T-helper 2 cell treated with Interferon-gamma antibody and Interleukin-4, amounts not matched to agents 100 ng/mL and 5 ng/mL, for 36 hours (primary cell): ENCODE measurements around the gene SPDYE6. TPM values are rescaled to one million over a fixed set of nuclear protein-coding genes. Genes with fewer than 3 reads are reported as not detected.
"Not testable (repeated sequence)": the region's sequence is repeated elsewhere in the genome, so short reads cannot be mapped to it uniquely, and the experiment has no call there.

Source experiments
- intact Hi-C: fragments of 100-400 bp; cut with micrococcal nuclease; formaldehyde crosslinking; loops from one replicate; pipeline ENCODE4 v1.15.1; 2023
- total RNA-seq: library from RNA; stranded (reverse); gene quantifications from 2 replicates; pipeline ENCODE4 v1.2.3, GENCODE V29; 2022

SPDYE6 gene, protein sequence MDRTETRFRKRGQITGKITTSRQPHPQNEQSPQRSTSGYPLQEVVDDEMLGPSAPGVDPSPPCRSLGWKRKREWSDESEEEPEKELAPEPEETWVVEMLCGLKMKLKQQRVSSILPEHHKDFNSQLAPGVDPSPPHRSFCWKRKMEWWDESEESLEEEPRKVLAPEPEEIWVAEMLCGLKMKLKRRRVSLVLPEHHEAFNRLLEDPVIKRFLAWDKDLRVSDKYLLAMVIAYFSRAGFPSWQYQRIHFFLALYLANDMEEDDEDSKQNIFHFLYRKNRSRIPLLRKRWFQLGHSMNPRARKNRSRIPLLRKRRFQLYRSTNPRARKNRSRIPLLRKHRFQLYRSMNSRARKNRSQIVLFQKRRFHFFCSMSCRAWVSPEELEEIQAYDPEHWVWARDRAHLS
- total RNA-seq = not detected in 2 replicates

- intact Hi-C loops = not testable (repeated sequence)
Observed at GRCh38 chr7:102356344-102356743, at the start of gene SPDYE6. Gene SPDYE6, minus strand, starts transcription at chr7:102356444. Its CDS starts 421 bp downstream, at chr7:102356023.

DNA sequence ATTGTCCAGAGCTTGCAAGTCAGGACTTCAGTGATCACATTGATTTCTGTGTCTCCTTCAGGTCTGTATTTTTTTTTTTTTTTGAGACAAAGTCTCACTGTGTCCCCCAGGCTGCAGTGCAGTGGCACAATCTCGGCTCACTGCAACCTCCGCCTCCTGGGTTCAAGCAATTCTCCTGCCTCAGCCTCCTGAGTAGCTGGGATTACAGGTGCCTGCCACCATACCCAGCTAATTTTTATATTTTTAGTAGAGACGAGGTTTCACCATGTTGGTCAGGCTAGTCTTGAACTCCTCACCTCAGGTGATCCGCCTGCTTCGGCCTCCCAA, 48.6 kb upstream of the SPDYE6 start:
- intact Hi-C loops = loop anchor here (1.0 to 5.0 kb wide), 3 partner anchors 29 to 62 kb away; no protein-coding TSS in a partner anchor

DNA sequence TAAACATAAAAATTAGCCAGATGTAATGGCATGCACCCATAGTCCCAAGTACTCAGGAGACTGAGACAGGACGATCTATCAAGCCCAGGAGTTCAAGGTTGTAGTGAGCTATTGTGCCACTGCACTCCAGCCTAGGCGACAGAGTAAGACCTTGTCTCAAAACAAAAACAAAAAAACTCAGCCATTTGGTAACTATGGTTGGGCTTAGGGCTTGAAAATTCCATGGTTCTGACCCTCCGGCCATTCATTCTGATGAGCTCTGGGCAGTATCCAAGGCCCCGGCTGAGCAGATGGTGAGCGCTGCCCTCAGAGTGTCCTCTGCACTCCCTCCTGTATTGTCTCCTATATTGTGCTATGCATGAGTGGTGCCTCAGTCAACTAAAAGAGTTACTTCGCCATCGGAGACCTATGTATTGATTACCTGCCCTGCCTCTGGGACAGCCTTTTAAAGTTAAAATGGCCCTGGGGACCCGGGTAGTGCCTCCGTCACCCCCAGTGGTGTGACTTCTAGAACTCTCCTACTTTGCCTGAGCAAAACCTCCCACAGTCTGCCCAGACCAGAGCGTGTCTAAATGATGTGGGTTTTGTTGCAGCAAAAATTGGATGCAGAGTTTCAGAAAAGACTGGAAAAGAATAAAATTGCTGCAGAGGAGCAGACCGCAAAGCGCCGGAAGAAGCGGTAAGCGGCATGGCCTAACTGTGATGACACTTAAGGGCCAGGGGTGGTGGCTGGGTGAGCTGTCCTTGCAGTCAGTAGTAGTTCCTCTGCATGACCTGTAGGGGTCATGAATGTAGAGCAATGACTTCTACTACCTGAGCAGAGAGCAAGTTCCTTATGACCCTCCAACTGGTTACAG, 48.0 kb upstream of the SPDYE6 start:
- intact Hi-C loops = loop anchor here (1.0 to 5.0 kb wide), 3 partner anchors 30 to 63 kb away; no protein-coding TSS in a partner anchor

DNA sequence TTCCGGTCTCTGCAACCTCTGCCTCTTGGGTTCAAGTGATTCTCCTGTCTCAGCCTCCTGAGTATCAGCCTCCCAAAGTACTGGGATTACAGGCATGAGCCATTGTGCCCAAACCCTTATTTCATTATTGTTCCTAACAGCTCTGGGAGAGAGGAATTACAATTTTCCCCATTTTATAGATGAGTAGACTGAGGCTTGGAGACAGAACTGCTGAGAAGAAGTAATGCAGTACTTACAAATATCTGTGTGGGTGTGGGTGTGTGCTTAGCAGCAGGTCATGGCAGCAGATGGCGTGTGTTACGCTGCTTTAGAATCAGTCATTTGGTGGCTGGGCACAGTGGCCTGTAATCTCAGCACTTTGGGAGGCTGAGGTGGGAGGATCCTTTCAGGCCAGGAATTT, 47.3 kb upstream of the SPDYE6 start:
- intact Hi-C loops = loop anchor here (5.0 kb wide), 2 partner anchors 49 to 64 kb away; no protein-coding TSS in a partner anchor

DNA sequence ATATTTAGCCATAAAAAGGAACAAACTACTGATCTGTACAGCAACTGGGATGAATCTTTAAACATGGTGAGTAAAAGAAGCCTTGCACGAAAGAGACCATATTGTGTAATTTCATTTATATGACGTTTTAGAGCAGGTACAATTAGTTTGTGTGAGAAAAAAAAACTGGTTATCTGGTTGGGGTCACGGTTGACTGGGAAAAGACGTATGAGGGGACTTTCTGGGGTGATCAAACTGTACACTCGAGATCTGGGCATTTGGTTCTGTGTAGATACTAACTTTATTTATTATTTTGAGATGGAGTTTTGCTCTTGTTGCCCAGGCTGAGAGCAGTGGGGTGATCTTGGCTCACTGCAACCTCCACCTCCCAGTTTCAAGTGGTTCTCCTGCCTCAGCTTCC, 44.1 kb upstream of the SPDYE6 start:
- intact Hi-C loops = loop anchor here (5.0 kb wide), 2 partner anchors 52 to 67 kb away; no protein-coding TSS in a partner anchor

DNA sequence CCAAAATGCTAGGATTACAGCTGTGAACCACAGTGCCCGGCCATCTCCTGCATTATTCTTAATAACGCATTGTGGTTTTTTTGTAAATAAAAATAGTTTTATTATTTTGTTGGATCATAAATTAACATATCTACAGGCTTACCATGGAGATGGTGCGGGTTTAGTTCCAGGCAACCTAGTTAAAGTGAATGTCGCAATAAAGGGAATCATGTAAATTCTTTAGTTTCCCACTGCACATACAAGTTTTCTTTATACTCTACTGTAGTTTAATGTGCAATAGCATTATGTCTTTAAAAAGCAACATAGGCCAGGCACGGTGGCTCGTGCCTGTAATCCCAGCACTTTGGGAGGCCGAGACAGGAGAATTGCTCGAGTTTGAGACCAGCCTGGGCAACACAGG, 42.3 kb upstream of the SPDYE6 start:
- intact Hi-C loops = no loop called here

DNA sequence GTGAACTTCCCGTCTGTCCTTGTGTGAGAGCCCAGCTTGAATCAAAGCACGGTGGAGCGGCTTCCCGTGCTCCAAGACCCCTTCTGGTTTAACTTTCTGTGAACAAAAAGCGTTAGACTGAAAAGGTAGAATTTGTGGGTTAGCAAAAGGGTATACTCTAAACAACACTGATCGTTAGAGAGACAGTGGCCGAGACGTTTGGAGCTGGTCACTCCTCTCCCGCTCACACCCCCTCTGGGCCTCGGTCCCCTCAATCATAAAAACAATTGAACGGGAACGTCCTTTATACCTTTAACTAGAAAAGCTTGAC, 40.4 kb upstream of the SPDYE6 start:
- intact Hi-C loops = loop anchor here (1.0 to 2.0 kb wide), 2 partner anchors 33 to 110 kb away; partner anchors contain the start of gene SH2B2

- intact Hi-C loops = loop anchor here (1.0 to 2.0 kb wide), 2 partner anchors 33 to 109 kb away; partner anchors contain the start of gene SH2B2
Observed at GRCh38 chr7:102395873-102396709, 39.8 kb upstream of the SPDYE6 start, which contains the start of gene PRKRIP1. Gene PRKRIP1, plus strand, starts transcription at chr7:102396363. Its CDS starts 49 bp downstream, at chr7:102396412.

DNA sequence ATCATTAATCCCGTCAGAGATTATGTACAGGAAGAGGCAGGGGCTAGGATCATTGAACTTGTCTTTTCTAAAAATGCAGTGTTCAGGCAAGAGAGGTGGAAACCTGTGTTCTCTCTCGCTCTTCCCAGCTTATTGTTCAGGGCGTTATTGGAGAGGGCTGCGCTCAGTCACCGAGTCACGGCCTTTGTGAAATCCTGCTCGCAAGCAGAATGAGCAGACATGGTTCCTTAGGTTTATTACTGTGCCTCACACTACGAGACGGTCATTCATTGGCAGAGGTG, 39.3 kb upstream of the SPDYE6 start:
- intact Hi-C loops = no loop called here

DNA sequence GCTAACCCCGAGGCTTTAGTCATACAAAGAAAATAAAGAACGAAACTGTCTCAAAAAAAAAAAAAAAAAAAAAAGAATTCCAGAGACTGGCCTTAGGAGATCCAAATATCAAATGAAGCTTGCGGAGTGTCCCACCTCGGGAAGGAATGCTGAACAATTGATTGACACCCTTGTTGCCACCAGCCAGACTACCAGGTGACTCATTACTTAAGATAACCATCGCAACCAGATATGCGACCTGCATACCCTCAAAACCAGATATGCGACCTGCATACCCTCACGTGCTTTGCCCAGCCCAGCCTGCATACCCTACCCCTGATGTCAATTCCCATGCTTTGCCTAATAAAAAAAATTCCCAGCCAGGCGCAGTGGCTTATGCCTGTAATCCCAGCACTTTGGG, 37.2 kb upstream of the SPDYE6 start:
- intact Hi-C loops = no loop called here

DNA sequence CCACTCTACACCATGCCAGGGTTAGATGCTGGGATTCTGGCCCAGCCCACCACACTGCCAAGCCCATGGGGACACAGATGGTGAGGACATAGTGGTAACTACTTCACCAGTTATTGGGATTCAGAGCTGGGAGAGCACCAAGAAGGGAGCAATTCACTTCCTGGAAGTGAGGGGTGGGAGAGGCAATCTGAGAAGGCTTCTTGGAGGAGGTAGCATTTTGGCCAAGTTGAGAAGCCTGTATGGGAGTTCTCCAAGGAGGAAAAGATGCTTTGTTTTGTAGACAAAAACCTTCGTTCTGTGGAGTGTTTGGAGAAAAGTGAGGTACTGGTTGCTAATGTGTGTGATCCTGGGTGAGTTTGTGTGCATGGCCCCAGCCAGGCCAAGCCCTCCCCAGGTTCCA, 36.1 kb upstream of the SPDYE6 start:
- intact Hi-C loops = no loop called here

DNA sequence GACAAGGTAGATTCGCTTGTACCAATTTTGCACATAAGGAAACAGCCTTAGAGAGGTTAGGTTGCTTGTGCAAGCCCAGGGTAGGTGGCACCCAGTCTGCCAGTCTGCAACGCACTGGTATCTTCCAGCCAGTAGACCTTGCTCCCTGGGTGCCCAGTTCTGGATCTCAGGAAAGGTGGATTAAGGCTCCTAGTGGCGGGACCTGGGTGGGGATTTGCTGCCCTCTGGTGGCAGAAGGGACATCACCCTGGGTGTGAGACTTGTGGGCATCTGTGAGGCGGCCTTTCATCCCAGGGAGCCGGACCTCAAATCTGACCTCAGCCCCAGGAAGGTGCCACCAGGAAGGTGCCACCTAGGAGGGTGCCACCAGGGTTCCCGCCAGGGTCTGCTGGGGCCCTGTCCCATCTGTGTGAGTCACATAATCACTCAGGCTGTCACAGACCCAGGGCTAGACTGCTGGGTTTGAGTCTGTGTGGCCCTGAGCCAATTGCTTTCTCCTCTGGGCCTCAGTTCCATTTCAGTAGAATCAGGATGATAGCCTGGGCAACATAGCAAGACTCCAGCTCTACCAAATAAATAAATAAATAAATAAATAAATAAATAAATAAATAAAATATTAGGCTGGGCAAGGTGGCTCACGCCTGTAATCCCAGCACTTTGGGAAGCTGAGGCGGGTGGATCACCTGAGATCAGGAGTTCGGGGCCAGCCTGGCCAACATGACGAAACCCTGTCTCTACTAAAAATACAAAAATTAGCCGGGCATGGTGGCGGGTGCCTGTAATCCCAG, 34.6 kb upstream of the SPDYE6 start:
- intact Hi-C loops = no loop called here

GRCh38 chr7:102389810-102390209, 33.6 kb upstream of the SPDYE6 start:
- intact Hi-C loops = no loop called here

- intact Hi-C loops = no loop called here
Observed at GRCh38 chr7:102387064-102387463, 30.8 kb upstream of the SPDYE6 start.

GRCh38 chr7:102381696-102382425, 25.6 kb upstream of the SPDYE6 start:
- intact Hi-C loops = not testable (repeated sequence)

DNA sequence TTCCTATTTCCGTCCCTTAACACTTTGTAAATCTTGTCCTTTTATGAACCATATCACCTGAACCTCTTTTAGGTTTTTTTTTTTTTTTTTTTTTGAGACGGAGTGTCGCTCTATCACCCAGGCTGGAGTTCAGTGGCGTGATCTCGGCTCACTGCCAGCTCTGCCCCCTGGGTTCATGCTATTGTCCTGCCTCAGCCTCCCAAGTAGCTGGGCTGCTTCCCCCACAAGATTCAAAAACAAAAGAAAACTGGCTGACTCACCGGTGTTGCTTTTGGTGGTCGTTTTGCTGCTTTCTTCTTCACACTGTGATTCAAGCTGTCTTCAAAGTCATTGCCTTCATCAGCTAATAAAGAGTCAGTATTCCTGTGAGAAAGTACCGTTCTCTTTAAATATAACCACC, 24.6 kb upstream of the SPDYE6 start:
- intact Hi-C loops = not testable (repeated sequence)

DNA sequence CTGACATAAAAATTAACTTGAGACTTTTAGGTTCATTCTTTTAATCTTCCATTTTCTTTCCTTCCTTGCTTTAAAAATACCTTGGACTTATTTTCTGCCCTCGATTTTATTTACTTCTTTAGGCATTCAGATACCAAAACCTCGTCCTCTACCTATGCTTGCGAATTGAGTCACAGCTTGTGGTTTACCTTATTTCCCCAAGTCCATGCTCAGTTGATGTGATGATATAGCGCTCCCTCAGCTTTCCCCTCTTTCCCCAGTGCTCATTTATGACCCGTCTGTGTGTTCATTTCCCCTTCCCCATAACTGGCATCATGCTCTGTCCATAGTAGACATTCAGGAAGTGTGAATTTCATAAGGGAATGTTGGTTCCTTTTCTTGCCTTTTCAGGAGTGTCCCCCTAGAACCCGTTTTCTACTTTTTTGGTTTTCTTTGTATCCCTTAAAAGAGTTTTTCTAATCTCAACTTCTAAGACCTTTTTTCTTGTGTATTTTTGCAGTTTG, 20.8 kb upstream of the SPDYE6 start:
- intact Hi-C loops = no loop called here

DNA sequence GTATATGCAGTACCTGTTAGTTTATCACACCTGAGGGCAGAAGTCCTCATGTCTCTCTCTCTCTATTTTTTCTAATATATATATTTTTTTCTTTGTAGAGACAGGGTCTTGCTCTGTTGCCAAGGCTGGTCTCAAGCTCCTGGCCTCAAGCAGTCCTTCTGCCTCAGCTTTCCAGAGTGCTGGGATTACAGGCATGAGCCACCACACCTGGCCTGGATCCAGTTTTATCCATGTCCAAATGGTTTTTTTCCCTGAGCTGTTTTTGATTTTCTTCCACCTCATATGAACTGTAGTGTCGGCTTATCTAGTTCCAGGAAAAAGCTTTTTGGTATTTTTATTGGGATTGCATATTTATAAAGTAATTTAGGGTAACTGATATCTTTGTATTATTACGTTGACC, 16.6 kb upstream of the SPDYE6 start:
- intact Hi-C loops = not testable (repeated sequence)

GRCh38 chr7:102370038-102370437, 13.8 kb upstream of the SPDYE6 start:
- intact Hi-C loops = not testable (repeated sequence)

- intact Hi-C loops = not testable (repeated sequence)
Observed at GRCh38 chr7:102365390-102365789, 9.1 kb upstream of the SPDYE6 start.
